HG03045 (cell line): ENCODE results near the gene CHRNA9.
"Not testable (repeated sequence)": the region's sequence is repeated elsewhere in the genome, so short reads cannot be mapped to it uniquely, and the experiment has no call there.

Experiments used
- ATAC-seq: cut with Tn5 transposase; IDR thresholded peaks from one replicate; pipeline ENCODE4 v1.9.1; 2021; ENCODE audit warnings: mild to moderate bottlenecking, moderate library complexity; ENCODE audit not compliant: unreplicated experiment

CHRNA9 gene

DNA sequence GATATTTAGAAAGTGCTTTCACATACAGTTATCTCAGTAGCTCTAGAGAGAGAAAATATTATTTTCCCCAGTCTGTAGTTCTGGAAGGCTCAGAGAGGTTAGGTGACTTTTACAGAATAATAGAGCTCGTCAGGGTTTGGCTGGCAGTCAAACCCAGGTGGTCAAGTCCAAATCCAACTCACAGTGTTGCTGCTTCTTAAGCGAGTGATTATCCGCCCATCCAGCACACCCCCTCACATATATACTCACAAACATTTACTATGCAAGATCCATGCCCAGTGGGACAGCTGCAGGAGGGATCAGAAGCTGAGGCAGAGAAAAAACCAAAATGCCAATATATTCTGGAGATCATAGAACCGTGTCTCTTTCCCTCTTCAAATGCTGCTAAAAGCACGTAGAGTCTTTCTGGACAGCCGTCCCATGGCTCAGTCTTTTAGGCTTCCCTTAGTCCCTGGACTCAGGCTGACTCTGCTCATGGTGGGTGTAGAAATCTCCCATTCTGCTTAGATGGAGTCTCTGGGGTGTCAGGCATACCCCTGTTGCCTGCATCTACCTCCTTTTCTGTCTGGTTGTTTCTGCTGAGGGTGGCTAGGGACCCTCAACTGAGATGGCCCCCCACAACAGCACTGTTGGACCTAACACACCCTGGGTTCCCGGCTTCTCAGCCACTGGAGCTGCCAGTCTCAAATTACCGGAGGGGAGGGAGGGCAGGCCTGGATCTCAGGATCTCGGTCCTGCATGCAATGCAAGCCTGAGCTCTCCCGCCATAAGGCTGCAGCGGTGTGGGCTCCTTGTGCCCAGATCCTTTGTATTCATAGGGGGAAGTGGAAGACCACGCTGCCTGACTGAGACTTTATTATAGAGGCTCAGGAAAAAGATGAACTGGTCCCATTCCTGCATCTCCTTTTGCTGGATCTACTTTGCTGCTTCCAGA, at the start of gene CHRNA9:
Gene CHRNA9, plus strand, starts transcription at position 743 of the 934 bp plus-strand sequence. Its CDS starts 135 bp downstream, at position 878.
- ATAC-seq = no peak

GRCh38 chr4:40285692-40286091, 49.4 kb upstream of the CHRNA9 start:
- no peak for ATAC-seq

GRCh38 chr4:40288566-40288965, 46.6 kb upstream of the CHRNA9 start:
- no peak for ATAC-seq

DNA sequence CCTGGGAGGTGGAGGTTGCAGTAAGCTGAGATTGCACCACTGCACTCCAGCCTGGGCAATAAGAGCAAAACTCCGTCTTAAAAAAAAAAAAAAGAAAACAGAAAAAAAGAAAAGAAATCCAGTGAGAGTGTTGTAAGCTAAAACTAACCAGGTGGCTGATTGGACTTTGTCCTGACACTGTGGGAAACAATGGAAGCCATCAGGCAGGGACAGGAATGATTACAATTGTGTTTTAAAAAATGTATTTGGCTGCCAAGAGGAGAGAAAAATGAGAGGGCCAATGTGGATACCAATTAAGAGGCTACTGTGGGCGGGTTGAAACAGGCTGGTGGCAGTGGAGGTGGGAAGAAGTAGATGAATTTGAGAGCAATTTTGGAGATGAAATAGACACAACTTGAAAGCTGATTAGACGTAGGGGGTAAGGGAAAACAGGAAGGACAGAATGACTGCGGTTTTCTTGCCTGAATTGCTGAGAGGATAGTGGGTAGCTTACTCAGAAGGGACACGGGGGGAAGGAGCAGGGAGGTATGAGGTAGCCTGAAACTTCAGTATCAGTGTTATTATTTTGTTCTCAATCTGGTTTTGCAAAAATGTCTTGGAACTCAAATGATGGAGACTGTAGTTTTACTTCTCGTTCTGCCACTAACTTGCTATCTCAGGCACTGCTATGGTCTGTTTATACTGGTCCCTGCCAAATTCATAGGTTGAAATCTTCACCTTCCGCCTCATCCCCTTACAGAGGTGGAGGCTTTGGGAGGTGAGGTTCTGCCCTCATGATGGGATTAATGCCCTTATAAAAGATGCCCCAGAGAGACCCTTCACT, 45.6 kb upstream of the CHRNA9 start:
- no peak for ATAC-seq

GRCh38 chr4:40290611-40291186, 44.4 kb upstream of the CHRNA9 start:
- not testable (repeated sequence) for ATAC-seq

- ATAC-seq = no peak
These were observed 42.8 kb upstream of the CHRNA9 start for GRCh38 chr4:40292313-40292759.

DNA sequence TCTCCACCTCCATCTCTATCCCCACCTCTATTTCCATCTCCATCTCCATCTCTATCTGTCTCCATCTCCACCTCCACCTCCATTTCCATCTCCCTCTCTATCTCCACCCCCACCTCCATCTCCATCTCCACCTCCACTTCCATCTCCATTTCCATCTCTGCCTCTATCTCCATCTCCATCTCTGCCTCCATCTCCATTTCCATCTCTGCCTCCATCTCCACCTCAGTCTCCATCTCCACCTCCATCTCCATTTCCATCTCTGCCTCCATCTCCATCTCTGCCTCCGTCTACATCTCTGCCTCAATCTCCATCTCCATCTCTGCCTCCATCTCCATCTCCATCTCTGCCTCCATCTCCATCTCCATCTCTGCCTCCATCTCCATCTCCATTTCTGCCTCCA, 40.8 kb upstream of the CHRNA9 start:
- no peak for ATAC-seq

GRCh38 chr4:40295030-40295429, 40.1 kb upstream of the CHRNA9 start:
- ATAC-seq = not testable (repeated sequence)

DNA sequence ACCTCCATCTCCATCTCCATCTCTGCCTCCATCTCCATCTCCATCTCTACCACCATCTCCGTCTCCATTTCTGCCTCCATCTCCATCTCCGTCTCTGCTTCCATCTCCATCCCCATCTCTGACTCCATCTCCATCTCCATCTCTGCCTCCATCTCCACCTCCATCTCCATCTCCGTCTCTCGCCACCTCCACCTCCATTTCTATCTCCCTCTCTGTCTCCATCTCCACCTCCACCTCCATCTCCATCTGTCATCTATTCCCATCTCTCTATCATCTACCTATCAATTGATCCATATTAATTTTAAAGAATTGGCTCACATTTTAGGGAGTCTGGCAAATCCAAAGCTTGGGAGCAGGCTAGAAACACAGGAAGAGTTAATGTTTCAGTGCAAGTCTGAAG, 39.6 kb upstream of the CHRNA9 start:
- ATAC-seq = no peak

DNA sequence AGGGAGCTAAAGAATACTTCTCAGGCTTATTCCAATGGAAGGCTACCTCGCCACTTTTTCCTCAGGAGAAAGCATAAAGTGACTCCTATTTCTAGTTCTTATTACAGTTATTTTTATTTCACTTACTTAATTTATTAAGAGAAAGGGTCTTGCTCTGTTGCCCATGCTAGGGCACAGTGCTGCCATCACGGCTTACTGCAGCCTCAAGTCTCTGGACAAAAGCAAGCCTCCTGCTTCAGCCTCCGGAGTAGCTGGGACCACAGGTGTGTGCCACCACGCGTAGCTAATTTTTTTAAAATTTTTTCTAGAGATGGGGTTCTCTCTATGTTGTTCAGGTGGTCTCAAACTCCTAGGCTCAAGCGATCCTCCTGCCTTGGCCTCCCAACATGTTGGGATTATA, 36.0 kb upstream of the CHRNA9 start:
- ATAC-seq = no peak

DNA sequence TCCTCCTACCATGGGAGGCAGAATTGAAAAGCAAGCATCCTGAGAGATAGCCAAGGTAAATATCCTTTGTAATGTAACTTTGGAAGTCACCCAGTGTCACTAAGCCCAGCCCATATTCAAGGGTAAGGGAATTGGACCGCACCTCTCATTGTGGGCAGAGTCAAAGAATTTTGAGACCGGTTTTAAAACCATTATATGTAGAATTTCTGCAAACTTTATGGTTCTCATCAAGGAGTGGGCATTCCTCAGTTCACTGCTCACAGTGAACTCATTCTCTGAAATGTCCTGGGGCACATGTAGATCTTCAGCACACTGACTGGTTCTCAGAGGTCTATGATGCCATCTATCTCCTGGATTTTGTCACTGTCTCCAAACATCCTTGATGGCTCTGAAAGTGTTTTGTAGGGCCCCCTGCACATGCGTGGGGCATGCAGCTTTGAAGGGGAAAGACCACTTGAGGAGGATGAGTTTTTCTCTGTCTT, 35.3 kb upstream of the CHRNA9 start:
- ATAC-seq = no peak

DNA sequence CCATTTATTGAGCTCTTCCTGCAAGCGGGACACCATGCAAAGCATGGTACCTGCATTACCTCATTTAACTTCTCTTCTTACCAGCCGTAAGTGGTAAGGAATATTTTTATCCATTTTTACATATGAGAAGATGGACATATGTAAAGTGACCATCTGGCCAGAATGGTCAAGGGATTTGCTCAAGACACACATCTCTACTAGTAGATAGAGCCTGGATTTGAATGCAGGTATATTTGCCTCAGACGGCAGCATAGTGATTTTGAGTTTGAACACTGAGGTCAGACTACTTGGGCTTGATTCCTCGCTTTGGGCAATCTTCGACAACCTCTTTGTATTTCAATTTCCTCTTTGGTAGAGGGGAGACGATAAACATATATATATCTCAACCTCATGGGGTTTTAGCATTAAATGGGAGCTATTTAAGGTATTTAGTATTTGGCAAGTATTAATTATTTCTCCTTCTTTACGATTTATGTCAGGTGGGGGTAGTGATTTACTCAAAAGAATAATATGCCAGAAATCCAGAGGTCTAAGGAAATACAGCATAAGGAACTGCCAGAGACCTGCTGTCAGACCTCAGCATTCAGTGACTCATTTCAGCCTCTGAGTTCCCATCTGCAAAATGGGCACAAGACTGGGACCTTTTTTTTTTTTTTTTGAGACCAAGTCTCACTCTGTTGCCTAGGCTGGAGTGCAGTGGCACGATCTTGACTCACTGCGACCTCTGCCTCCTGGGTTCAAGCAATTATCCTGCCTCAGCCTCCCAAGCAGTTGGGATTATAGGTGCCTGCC, 34.6 kb upstream of the CHRNA9 start:
- ATAC-seq = no peak

- ATAC-seq = peak; percentile 82
These were observed 33.5 kb upstream of the CHRNA9 start for GRCh38 chr4:40301603-40302002.

DNA sequence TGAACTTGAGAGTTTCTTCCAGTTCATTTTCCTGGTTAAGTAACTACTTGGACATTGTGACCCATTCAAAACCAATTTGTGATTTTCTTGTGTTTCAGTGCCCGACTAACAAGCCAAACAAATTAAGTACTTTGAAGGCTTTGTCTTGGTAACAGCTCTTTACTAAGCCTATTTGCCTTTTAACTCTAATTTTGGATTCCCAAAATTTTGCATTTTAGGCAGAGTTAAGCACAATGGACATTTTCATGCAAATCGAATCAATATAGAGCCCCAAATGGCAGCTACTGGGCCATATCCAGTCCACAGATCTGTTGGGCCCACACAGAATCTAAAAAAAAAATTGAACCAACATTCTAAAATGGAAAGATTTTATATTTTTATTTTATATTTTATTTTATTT, 31.4 kb upstream of the CHRNA9 start:
- ATAC-seq = no peak

DNA sequence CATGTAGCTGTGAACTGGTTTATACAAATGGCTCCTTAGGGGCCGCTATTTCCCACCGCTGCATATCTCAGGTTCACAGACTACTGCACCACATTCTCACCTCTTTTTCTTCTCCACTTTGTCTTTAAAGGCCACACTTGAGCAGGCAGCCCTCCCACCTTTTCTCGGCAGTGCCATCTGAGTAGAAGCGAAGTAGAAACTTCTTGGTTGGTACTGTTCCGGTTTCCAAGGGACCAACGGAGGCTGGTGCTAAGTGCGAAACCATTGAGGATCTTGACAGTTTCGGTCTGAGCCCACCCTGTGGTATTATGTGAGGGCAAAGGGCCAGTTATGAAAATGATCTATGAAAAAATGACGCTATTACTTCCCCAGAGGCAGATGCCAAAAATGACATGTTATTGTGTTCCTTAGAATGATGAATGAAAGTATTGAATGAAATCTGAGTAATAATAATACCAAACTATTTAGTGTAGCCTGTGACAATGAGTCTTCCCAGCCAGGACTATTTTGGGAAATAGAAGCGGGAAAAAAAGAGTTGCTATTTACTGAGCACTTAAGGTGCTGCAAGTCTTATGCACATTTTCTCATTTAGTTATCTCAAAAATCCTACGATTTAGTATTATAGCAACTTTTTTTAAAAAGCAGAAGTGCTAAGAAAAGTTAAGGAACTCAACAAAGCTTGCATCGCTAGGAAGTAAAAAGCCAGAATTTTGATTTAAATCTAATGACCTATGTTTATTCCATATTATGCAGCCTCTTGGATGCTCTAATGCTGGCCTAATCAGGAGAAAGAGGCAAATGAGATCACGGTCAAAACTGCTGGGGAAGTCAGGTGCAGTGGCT, 29.6 kb upstream of the CHRNA9 start:
- peak; percentile 31 for ATAC-seq

- ATAC-seq = no peak
These were observed 28.9 kb upstream of the CHRNA9 start for GRCh38 chr4:40306226-40306625.

DNA sequence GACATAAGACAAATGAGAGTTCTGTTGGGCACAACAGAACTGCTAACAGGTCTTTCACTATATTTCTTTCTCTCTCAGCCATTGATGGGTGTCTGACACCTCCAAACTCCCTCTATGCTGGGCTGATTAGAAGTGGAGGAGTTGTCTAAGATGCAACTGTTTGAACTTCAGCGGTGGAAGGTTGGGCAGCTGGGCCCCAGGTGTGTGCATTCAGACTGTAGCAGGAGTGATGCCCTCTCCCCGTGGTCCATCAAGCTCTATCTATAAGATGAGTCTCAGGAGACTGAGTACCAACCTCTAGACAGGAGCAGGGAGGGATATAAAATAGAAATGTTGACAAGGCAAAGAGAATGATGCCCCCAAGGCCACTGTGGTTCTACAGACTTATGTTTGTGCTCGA, 28.2 kb upstream of the CHRNA9 start:
- ATAC-seq = no peak

DNA sequence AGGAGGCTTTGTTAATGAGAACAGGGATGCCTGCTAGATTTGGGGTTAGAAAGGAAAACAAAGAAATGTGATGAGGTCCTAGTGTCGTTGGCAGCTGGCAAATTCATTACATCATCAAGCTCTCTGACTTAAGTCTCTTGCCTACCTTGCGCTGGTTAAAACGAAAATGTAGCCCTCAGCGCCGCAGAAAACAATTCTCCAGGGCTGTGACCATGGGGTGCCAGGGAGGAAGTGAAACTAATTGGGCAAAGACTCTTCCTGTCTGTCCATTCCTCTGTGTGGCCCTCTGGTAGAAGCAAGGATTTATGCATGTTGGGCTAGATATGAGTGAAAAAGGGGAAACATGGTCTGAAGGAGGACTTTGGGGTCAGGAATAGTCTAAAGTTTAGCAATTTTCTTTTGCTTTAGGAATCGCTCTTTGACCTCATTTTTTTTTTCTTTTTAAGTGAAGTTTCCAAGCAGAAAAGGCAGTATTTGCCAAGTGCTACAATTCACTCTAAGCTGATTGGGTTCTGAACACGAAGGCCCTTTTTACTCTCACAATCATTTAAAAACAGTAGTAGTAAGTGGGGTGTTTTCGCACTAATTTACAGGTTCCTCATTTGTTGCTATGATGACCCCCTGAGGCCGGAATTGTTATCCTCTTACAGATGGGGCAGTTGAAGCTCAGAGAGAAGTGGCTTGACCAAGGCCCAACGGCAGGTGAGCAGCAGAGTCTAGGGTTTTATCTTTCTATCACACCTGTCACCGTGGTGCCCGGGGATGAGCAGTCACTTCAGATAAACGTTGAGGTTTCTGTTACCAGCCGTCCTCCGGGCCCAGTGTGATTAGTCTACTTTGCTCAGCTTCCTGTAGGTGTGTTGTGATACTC, 27.3 kb upstream of the CHRNA9 start:
- no peak for ATAC-seq
